HG03045 (cell line): ENCODE results near the gene FASTKD1.
"Not testable (repeated sequence)": the region's sequence is repeated elsewhere in the genome, so short reads cannot be mapped to it uniquely, and the experiment has no call there.

ENCODE experiments used
- ATAC-seq: cut with Tn5 transposase; IDR thresholded peaks from one replicate; pipeline ENCODE4 v1.9.1; 2021; ENCODE audit warnings: mild to moderate bottlenecking, moderate library complexity; ENCODE audit not compliant: unreplicated experiment

The FASTKD1 gene

DNA sequence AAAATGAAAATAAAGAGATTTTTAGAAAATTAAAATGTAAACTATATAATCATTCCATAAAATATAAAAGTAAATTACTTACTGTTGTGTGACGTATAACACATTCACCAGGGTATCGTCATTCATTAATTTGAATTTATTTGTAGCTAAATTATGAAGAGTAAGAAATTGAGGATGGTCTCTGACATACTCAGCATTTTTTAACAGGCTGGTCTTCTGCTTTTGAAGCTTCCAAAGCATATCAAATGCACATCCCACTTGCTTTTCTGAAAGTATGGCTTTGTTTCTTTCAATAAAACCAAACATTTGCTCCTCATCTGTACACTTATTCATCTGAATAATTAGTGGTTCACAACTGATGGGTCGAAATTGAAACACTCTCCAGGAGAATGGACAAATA, 2.1 kb downstream of the FASTKD1 start:
- ATAC-seq: no peak

DNA sequence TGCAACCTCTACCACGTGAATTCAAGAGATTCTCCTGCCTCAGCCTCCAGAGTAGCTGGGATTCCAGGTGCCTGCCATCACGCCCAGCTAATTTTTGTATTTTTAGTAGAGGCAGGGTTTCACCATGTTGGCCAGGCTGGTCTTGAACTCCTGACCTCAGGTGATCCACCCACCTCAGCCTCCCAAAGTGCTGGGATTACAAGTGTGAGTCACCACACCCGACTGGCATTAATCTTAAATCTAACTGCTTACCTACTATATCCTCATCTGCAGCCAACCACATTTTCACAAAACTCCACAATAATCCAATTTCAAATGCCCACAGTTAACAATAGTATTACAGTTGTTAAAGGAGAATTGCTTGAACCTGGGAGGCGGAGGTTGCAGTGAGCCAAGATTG, 2.9 kb downstream of the FASTKD1 start:
- ATAC-seq: not testable (repeated sequence)

DNA sequence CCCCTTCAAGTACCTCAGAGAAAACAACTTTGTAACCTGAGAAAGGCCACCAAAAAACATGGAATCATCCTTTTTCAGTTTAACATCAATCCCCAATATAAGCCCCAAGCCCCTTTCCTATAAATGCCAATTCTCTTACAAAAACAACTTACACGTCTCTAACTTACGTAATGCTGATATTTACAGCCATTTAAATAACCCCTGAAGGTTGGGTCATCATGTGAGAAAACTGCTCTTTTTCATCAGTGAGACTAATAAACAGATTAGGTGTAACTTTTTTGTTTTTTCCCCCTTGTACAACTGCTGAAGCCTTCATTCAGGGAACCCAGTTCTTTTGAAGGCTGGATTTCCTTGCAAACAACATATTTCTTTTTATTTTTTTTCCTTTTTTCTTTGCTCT, 3.7 kb downstream of the FASTKD1 start:
- no peak for ATAC-seq

DNA sequence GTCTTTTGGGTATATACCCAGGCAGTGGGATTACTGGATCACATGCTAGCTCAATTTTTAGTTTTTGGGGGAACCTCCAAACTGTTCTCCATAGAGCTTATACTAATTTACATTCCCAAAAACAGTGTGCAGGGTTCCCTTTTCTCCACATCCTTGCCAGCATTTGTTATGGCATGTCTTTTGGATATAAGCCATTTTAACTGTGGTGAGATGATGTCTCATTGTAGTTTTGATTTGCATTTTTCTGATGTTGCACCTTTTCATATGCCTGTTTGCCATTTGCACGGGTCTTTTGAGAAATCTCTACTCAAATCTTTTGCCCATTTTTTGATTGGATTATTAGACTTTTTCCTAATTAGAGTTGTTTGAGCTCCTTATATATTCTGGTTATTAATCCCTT, 8.0 kb downstream of the FASTKD1 start:
- no peak for ATAC-seq

DNA sequence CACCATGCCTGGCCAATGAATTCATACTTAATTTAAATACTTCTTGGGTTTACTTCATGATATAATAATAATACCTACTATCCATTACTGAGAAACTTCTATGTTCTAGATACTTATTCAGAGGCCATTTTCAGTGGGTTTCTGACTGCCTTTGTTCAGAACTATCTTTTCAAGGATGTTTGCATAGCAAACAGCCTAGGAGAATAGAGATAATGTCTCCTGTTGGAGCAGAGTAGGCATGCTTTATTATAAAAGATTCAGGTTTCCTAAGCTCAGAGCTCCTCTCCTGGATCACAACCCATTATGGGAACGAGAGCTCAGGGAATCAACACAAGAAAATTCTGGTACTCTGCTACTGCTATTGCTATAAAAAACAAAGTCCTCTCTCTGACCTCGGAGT, 11.1 kb downstream of the FASTKD1 start:
- no peak for ATAC-seq

DNA sequence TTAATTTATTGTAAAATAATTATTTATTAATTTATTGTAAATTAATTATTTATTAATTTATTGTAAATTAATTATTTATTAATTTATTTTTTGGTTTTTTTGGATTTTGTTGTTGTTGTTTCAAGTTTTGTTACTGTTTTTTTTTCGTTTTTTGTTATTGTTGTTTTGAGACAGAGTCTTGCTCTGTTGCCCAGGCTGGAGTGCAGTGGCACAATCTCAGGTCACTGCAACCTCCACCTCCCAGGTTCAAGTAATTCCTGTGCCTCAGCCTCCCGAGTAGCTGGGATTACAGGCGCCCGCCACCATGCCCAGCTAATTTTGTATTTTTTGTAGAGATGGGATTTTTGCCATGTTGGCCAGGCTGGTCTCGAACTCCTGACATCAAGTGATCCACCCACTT, 11.6 kb downstream of the FASTKD1 start:
- ATAC-seq: not testable (repeated sequence)

DNA sequence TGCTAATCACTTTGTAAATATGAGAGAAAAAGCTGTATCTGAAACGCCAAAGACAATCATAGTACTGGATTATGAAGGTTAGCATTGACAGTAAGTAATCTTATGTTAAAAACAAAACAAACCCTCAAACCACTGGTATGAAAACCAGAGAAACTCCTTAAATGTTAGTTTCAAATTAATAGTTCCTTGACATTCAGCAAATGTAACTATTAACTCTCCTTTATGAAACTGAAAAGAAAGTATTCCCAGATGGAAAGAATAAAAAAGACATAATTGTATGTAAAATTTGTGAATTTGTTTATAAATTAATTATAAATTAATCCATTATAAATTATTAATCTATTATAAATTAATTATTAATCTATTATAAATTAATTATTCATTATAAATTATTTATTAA, 12.3 kb downstream of the FASTKD1 start:
- no peak for ATAC-seq

DNA sequence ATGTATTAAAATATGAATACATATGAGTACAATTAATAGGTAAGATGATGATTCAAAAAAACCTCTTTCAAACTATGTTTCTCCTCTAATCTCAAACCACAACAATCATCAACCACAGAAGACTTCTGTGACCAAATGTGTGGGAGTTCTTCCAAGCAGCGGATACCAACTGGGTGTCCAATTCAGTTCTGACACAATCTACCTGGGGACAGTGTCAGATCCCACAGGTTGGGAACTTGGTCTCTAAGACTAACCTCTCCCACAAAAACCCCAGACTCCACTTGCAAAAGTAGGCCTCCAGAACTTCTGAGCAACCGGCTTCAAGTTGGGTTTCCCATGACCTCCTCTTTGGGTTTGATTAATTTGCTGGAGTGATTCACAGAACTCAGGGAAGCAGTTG, 26.9 kb downstream of the FASTKD1 start:
- ATAC-seq: no peak

DNA sequence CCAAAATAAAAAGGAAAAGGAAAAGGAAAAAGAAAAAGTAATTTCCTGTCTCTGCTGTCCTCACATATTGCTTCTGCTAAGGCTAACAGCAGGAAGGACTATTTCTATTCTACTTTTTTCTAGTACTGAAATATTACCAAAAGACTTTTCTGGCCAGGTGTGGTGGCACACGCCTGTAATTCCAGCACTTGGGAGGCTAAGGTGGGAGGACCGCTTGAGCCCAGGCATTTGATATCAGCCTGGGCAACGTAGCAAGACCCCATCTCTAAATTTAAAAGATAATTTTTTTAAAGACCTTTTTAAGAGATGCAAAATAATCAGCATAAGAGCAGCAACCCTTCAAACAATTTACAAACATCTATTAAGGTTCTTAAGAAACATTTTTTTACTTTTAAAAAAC, 31.2 kb downstream of the FASTKD1 start:
- ATAC-seq: no peak

DNA sequence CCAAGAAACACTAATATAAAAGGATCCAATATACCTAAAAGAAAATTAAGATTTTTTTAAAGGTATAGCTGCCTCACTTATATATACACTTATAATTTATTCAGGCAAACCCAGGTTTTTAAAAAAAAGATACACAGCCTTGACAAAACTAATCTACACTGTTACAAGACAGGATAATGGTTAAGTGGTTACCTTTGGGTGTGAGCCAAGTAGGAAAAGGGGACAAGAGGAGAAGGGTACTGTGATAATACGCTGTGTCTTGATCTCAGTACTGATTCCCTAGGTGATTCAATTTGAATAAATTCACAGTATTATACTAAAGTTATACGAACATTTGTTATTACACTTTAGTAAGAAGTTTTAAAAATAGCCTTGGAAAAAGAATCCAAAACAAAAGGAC, 33.5 kb downstream of the FASTKD1 start:
- no peak for ATAC-seq

DNA sequence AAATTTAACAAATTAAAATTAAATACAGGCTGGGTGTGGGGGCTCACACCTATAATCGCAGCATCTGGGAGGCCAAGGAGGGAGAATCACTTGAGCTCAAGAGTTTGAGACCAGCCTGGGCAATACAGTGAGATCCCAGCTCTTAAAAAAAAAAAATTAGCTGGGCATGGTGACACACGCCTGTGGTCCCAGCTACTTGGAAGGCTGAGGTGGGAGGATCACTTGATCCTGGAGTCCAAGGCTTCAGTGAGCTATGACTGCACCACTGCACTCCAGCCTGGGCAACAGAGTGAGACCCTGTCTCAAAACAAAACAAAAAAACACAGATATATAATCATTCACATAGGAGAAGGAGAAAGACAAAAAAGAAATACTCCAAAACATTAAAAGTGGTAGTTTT, 34.2 kb downstream of the FASTKD1 start:
- not testable (repeated sequence) for ATAC-seq

DNA sequence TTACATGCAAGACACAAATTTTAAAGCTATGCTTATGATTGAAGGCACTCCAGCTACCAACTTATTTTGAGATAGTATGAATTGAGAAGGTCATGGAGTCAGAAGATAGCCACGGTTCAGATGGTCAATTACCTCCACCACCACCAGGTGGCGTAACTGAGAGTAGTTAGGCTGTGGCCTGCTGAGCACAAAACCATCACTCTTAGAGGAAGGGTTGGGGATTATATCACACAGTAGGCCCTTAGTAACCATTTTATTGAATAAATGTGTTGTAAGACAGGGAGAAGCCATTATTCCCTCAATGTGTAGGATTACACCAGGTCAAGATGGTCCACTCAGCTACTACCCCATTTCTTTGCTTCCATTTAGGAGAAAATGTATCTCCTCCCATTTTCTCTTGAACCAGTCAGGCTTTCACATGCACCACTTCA, 45.4 kb downstream of the FASTKD1 start:
- peak; percentile 60 for ATAC-seq

DNA sequence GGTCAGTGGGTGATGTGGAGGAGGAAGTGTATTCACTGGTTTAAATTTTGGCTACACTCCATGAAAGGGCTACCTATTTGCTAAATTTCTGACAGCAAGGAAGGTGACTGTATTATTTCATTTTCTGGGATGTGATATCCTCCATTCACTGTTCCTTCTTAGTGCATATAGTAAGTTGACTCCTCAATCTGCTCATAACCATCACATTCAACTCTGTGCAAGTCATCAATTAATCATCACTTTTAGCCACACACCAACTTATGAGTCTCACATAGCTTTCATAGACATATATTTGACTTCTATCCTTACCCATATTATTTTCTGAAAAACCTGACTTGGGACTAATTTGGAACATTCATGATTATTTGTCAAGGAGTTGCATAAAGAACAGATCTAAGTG, 47.2 kb downstream of the FASTKD1 start:
- ATAC-seq: no peak

DNA sequence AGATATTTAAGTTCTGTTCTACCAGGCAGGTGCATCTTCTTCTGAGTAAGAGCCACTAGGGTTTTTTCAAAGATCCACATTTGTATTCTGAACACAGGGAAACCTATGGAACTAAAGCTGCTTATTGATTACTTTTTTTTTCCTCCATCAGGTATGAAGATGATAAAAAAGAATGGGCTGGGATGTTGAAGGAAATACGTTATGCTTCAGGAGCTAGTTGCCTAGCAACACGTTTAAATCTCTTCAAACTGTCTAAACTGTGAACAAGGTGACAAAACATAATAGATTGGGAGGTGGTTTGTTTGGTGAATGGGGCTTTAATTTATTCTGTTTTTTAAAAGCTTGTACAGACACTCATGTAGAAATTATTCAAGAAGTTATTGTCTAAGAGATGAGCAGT, 48.2 kb downstream of the FASTKD1 start:
- ATAC-seq: no peak

DNA sequence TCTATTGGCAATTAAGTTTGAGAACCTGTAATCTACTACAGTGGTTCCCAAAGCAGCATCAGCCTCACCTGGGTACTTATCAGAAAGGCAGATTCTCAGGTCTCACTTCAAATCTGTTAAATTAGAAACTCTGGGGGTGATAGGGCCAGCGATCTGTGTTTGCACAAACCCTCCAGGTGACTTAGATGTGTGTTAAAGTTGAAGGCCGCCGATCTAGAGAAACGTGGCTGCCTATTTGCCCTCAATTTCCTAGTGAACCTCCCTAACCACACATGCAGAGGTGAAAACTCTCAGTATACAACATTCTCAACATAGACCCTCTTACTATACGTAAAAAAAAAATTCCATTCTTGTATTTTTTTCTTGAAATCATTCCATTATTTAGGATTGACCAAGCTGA, 50.0 kb downstream of the FASTKD1 start:
- no peak for ATAC-seq

DNA sequence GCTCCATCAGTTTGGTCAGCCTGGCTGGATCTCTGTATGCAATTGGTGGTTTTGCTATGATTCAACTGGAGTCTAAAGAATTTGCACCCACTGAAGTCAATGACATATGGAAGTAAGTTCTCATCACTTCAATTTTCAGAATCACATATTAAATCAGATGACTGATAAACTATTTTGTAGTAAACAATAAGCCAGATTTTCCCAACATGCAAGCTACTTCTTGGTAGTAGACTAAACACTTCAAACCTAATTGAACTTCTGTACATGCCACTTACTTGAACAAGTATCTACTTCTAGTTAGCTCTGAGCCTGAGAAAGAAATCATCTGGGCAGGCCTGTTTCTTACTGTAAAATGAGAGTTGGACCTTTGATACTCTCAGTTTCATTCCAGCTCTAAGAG, 52.8 kb downstream of the FASTKD1 start:
- ATAC-seq: no peak

DNA sequence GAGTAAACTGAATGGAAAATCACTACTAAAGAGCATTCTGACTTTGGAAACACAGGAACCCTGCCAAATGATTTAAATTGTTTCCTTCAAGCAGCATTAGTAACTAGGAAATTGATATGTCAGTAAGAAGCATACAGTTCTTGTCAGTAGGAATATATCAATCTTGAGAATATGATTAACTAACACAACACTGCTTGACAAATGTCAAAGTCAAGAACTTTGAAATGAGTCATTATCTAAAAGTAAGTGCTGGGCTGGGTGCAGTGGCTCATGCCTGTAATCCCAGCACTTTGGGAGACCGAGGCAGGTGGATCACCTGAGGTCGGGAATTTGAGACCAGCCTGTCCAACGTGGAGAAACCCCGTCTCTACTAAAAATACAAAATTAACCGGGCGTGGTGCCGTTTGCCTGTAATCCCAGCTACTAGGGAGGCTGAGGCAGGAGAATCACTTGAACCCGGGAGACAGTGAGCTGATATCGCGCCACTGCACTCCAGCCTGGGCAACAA, 57.1 kb downstream of the FASTKD1 start:
- ATAC-seq: not testable (repeated sequence)

DNA sequence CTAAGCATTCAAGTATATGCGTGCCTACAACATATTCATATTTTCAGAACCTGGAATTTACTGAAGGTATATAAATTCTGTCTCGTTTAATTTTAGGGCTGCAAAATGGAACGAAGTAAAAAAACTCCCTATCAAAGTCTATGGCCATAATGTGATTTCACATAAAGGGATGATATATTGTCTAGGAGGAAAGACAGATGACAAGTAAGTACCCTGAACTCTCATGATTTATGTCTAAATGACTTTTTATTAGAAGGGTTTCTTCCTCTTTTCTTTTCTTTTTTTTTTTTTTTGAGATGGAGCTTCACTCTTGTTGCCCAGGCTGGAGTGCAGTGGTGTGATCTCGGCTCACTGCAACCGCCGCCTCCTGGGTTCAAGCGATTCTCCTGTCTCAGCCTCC, 58.9 kb downstream of the FASTKD1 start:
- ATAC-seq: not testable (repeated sequence)

DNA sequence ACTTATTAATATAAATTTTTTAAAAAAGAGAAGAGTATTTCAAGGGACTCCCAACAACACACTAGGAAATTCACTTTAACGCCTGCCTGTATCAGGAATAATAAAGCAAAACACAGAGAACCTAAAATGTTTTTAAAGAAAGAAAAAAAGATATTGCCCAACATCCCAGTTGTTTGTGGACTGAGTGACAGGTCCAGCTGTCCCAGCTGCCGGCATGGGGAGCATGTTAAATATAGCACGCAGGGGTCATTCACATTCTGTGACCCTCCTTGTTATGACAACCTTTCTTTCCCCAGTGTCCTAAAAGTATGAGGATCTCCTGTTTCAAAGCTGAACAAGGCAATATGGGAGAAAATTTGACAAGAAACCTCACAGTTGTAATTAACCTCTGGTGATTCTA, 59.7 kb downstream of the FASTKD1 start:
- no peak for ATAC-seq

DNA sequence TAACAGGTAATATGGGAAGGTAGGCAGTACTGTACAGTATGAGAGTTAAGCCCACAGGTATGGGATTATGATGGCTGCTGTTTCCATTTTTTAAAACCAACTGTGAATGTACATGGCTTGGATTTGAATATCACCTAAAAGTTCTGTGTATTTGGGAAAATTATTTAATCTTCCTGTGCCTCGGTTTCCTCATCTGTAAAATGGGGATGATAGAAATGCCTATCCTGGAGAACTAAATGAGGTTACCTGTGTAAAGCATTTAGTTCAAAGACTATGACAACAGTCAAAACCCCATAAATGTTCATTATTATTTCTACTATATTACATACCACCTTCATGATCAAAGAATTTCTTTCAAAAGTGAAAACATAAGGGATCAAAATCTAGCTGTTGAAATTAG, 60.6 kb downstream of the FASTKD1 start:
- no peak for ATAC-seq

DNA sequence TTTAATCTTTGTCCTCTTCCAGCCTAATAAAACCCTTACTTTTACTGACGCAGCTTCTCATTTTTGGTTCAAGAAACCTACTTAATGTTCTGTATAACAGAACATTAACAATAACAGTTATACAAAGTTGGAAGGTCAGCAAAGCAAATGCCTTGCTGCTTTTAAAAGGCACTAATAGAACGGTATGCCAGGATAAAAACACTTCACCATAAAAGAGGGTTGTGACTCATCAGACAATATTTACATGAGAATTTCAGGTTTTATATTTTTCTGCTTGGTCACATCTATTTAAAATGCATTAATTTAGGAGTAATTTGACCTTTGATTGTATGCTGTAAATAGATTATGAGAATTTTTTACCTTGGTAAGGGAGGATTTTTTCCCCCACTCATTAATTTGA, 61.1 kb downstream of the FASTKD1 start:
- ATAC-seq: no peak

DNA sequence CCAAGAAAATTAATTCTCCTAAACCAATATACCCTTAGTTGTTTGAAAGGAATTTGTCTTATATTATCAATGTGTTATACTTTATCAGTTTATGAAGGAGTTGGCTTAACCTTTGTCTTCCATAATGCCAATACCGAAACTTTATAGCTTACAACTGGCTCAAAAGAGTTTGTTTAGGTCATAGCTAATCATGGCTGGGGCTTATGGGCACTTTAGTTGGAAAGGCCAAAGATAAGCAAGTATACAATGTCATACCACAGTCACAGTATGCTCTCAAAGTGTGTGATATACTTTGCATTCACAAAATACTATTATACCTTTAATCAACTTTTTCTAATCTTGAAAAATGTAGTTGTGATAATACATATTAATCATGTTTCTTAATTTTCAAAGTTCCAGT, 61.8 kb downstream of the FASTKD1 start:
- no peak for ATAC-seq

DNA sequence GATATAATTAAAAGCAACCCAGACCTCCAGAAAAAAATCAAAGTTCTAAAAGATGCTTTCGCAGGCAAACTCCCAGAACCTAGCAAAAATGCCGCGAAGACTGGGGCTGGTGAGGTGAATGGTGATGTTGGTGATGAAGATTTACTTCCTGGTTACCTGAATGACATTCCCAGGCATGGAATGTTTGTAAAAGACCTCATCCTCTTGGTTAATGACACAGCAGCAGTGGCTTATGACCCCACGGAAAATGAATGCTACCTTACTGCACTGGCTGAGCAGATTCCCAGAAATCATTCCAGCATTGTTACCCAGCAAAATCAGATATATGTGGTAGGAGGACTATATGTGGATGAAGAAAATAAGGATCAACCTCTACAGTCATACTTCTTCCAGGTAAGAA, 63.2 kb downstream of the FASTKD1 start:
- ATAC-seq: no peak

DNA sequence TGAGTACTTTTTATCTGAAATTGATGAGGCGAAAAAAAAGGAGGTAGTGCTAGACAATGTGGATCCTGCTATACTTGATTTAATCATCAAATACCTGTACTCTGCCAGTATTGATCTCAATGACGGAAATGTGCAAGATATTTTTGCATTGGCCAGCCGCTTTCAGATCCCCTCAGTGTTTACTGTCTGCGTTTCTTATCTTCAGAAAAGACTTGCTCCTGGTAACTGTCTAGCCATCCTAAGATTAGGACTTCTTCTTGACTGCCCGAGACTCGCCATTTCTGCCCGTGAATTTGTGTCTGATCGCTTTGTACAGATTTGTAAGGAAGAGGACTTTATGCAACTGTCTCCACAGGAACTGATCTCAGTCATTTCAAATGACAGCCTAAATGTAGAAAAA, 63.7 kb downstream of the FASTKD1 start:
- no peak for ATAC-seq
